Measurements from ENCODE around the gene MAT2A.

GRCh38 chr2:85503851-85504777 lies 34.9 kb upstream of the MAT2A start:
- TF ChIP-seq EP300 (IDR thresholded peaks at IDR 0.05) (no peak), POLR2A (IDR thresholded peaks at IDR 0.05) (no peak)
- TF ChIP-seq, protein P1, sequence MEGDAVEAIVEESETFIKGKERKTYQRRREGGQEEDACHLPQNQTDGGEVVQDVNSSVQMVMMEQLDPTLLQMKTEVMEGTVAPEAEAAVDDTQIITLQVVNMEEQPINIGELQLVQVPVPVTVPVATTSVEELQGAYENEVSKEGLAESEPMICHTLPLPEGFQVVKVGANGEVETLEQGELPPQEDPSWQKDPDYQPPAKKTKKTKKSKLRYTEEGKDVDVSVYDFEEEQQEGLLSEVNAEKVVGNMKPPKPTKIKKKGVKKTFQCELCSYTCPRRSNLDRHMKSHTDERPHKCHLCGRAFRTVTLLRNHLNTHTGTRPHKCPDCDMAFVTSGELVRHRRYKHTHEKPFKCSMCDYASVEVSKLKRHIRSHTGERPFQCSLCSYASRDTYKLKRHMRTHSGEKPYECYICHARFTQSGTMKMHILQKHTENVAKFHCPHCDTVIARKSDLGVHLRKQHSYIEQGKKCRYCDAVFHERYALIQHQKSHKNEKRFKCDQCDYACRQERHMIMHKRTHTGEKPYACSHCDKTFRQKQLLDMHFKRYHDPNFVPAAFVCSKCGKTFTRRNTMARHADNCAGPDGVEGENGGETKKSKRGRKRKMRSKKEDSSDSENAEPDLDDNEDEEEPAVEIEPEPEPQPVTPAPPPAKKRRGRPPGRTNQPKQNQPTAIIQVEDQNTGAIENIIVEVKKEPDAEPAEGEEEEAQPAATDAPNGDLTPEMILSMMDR (IDR thresholded peaks at IDR 0.05), result no peak

All from tibial nerve (tissue), 4 donors.